ENCODE data around the gene AFG1L.

AFG1L gene

DNA sequence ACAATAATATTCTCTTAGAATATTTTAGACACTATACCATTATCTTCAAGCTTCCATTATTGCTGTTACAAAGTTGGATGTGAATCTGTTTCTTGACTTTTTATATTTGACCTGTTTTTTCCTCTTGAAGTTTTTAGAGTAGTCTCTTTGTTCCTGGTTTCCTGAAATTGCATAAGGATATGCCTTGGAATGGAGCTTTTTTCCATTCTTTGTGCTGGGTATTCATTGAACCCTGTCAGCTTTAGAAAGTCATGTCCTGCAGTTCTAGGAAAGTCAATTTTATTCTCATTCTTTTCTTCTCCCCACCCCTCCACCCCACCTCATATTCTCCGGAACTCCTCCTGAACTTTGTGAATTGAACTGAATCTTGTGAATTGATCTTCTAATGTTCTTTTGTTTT lies 173.5 kb downstream of the AFG1L start:
- TF ChIP-seq JUND (IDR thresholded peaks at IDR 0.05; ENCODE audit: low read depth): no peak
- no peak for DNase-seq (ENCODE audit: low read depth in 1 of 2, low spot score in 1 of 2)
- in situ Hi-C loops (cut with HindIII; ENCODE audit: low pct_unique_long_range_greater_than_20kb, low sequenced_read_pairs): no loop called here

- DNase-seq (ENCODE audit: low read depth in 1 of 2, low spot score in 1 of 2): no peak
- TF ChIP-seq JUND (IDR thresholded peaks at IDR 0.05; ENCODE audit: low read depth): no peak
- in situ Hi-C loops (cut with HindIII; ENCODE audit: low pct_unique_long_range_greater_than_20kb, low sequenced_read_pairs): no loop called here
These were observed 174.5 kb downstream of the AFG1L start for GRCh38 chr6:108469316-108469715.

GRCh38 chr6:108473197-108473596 lies 178.3 kb downstream of the AFG1L start:
- no peak for TF ChIP-seq JUND (IDR thresholded peaks at IDR 0.05; ENCODE audit: low read depth)
- in situ Hi-C loops (cut with HindIII; ENCODE audit: low pct_unique_long_range_greater_than_20kb, low sequenced_read_pairs): no loop called here
- no peak for DNase-seq (ENCODE audit: low read depth in 1 of 2, low spot score in 1 of 2)

GRCh38 chr6:108476376-108476775 lies 181.5 kb downstream of the AFG1L start:
- no peak for TF ChIP-seq JUND (IDR thresholded peaks at IDR 0.05; ENCODE audit: low read depth)
- in situ Hi-C loops (cut with HindIII; ENCODE audit: low pct_unique_long_range_greater_than_20kb, low sequenced_read_pairs): no loop called here
- no peak for DNase-seq (ENCODE audit: low read depth in 1 of 2, low spot score in 1 of 2)

DNA sequence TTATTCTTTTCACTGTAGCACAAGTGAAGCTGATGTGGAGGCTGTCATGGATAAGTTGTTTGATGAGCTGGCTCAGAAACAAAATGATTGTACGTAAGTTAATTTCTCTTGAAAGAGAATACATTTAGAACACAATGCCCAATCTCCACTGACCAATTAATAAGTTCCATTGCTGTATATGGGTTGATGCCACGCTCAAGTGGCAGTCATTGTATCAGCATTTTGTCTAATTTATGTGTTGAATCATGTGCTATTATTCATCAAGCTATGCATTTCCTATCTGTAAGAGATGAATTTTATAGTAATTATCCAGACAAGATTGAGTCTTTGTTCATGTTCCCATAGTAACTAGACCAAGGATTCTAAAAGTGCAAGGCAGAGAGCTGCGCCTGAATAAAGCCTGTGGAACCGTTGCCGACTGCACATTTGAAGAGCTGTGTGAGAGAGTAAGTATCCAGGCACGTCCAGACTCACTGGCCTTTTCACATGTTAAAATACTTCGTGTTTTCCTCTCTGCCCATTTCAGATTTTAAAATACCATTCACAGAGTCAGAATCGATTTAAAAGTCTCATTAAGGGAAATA lies 182.1 kb downstream of the AFG1L start:
- in situ Hi-C loops (cut with HindIII; ENCODE audit: low pct_unique_long_range_greater_than_20kb, low sequenced_read_pairs): no loop called here
- no peak for TF ChIP-seq JUND (IDR thresholded peaks at IDR 0.05; ENCODE audit: low read depth)
- no peak for DNase-seq (ENCODE audit: low read depth in 1 of 2, low spot score in 1 of 2)

GRCh38 chr6:108482559-108482958 lies 187.7 kb downstream of the AFG1L start:
- no peak for DNase-seq (ENCODE audit: low read depth in 1 of 2, low spot score in 1 of 2)
- TF ChIP-seq JUND (IDR thresholded peaks at IDR 0.05; ENCODE audit: low read depth): no peak
- in situ Hi-C loops (cut with HindIII; ENCODE audit: low pct_unique_long_range_greater_than_20kb, low sequenced_read_pairs): no loop called here

DNA sequence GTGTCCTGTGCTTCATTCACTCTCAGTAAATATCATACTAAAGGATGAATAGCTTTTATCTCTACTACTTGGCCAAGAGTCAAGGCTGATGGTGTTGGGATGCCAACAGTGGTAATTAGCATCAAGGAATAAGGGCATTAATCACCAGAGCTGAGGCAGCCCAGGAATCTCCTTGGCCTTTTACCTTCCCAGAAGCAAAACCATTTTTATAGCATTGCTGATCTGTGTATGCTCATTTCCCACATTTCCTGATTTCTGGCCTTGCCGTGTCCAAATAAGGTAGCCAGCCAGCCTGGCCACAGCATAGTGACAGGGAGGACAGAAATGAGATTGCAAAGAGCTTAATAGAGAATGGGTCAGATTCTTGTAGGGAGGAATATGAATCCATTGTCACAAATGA lies 189.2 kb downstream of the AFG1L start:
- in situ Hi-C loops (cut with HindIII; ENCODE audit: low pct_unique_long_range_greater_than_20kb, low sequenced_read_pairs): no loop called here
- DNase-seq (ENCODE audit: low read depth in 1 of 2, low spot score in 1 of 2): no peak

GRCh38 chr6:108489699-108490098 lies 194.8 kb downstream of the AFG1L start:
- DNase-seq (ENCODE audit: low read depth in 1 of 2, low spot score in 1 of 2): no peak
- in situ Hi-C loops (cut with HindIII; ENCODE audit: low pct_unique_long_range_greater_than_20kb, low sequenced_read_pairs): no loop called here
- no peak for TF ChIP-seq JUND (IDR thresholded peaks at IDR 0.05; ENCODE audit: low read depth)

More for the DNA sequence above, 189.2 kb downstream of the AFG1L start:
- TF ChIP-seq JUND (IDR thresholded peaks at IDR 0.05; ENCODE audit: low read depth): no peak

DNA sequence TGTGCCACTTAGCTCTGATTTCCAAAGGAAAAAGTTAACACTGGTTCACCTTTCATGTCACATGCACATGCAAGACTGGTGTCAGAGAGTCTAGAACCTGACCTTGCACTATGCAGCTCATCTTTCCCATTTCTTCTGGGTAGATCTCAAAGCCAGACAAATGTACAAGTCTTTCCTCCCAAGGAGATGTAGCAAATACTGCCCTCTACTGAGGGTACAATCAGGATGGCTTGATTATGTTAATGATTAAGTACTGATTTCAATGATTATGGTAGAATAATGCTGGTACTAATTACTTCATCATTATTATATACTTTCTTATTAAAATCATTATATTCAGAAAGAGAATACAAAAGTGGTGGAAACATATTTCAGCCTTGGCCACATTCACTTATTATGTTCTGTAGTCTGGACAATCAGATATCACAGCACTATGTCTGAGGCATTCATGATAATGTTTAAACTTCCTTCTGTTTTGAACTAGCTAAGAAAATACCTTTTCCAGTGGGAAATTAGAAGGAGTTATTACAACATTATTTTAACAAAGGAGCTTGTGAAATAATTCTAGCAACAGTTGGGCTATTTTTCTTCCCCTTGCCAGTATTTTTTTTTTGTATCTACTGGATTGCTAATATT lies 197.4 kb downstream of the AFG1L start:
- in situ Hi-C loops (cut with HindIII; ENCODE audit: low pct_unique_long_range_greater_than_20kb, low sequenced_read_pairs): no loop called here
- no peak for TF ChIP-seq JUND (IDR thresholded peaks at IDR 0.05; ENCODE audit: low read depth)
- DNase-seq (ENCODE audit: low read depth in 1 of 2, low spot score in 1 of 2): peak; percentile 25 to 59

- TF ChIP-seq JUND (IDR thresholded peaks at IDR 0.05; ENCODE audit: low read depth): no peak
- DNase-seq (ENCODE audit: low read depth in 1 of 2, low spot score in 1 of 2): no peak
- in situ Hi-C loops (cut with HindIII; ENCODE audit: low pct_unique_long_range_greater_than_20kb, low sequenced_read_pairs): no loop called here
These were observed 199.6 kb downstream of the AFG1L start for GRCh38 chr6:108494434-108494833.

GRCh38 chr6:108497883-108498282 lies 203.0 kb downstream of the AFG1L start:
- in situ Hi-C loops (cut with HindIII; ENCODE audit: low pct_unique_long_range_greater_than_20kb, low sequenced_read_pairs): no loop called here
- no peak for TF ChIP-seq JUND (IDR thresholded peaks at IDR 0.05; ENCODE audit: low read depth)
- DNase-seq (ENCODE audit: low read depth in 1 of 2, low spot score in 1 of 2): peak in 1 of 2 experiments; percentile 66

DNA sequence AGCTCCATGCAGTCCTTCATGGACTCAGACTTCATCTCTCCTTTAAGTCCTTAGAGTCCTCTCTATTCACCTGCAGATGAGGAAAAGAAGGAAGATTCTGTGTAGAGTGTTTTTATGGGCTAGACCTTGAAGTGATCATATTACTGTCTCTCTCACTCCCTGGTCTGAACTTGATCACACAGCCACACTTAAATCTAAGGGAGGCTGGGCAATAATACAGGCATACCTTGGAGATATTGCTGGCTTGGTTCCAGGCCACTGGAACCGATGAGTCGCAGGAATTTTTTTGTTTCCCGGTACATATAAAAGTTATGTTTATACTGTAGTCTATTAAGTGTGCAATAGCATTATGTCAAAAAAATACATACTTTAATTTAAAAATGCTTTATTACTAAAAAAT lies 206.7 kb downstream of the AFG1L start:
- in situ Hi-C loops (cut with HindIII; ENCODE audit: low pct_unique_long_range_greater_than_20kb, low sequenced_read_pairs): no loop called here
- no peak for DNase-seq (ENCODE audit: low read depth in 1 of 2, low spot score in 1 of 2)

DNA sequence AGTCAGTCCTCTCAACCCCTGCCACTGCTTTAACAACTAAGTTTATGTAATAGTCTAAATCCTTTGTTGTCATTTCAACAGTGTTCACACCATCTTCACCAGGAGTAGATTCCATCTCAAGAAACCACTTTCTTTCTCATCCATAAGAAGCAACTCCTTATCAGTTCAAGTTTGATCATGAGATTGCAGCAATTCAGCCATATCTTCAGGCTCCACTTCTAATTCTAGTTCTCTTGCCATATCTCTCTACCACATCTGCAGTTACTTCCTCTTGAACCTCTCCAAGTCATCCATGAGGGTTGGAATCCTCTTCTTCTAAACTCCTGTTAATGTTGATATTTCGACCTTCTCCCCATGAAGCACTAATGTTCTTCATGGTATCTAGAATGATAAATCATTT lies 208.0 kb downstream of the AFG1L start:
- DNase-seq (ENCODE audit: low read depth in 1 of 2, low spot score in 1 of 2): no peak
- TF ChIP-seq JUND (IDR thresholded peaks at IDR 0.05; ENCODE audit: low read depth): no peak
- in situ Hi-C loops (cut with HindIII; ENCODE audit: low pct_unique_long_range_greater_than_20kb, low sequenced_read_pairs): no loop called here

More for the DNA sequence above, 206.7 kb downstream of the AFG1L start:
- TF ChIP-seq JUND (IDR thresholded peaks at IDR 0.05; ENCODE audit: low read depth): no peak

DNA sequence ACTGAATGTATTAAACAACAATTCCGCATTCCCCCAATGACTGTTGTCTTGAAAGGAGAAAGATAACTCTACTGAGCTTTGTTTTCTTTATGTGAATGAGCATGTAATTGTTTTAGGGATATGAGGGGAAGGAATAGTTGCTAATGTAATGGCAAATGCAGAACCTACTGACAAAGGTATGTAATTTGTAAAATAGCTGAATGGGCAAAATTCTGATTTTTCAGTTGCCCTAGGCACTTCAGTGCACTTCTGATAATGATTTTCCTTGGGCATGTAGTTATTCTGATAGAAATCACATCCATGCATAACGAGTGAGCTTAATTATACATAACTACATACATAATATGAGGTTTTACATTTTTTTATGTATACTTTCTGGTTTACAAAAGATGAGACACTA lies 212.5 kb downstream of the AFG1L start:
- DNase-seq (ENCODE audit: low read depth in 1 of 2, low spot score in 1 of 2): no peak
- in situ Hi-C loops (cut with HindIII; ENCODE audit: low pct_unique_long_range_greater_than_20kb, low sequenced_read_pairs): no loop called here
- no peak for TF ChIP-seq JUND (IDR thresholded peaks at IDR 0.05; ENCODE audit: low read depth)
